GM12873 (cell line): ENCODE data around the gene LHFPL2.

ENCODE experiments used
- TF ChIP-seq, protein P1 (sequence below): IDR thresholded peaks from 2 replicates; pipeline ENCODE4 v1.5.1; 2012; ENCODE audit warnings: low read depth, mild to moderate bottlenecking, moderate library complexity, low read length, control low read depth; ENCODE audit not compliant: insufficient read depth; ENCODE audit errors: missing control alignments

The LHFPL2 gene

DNA sequence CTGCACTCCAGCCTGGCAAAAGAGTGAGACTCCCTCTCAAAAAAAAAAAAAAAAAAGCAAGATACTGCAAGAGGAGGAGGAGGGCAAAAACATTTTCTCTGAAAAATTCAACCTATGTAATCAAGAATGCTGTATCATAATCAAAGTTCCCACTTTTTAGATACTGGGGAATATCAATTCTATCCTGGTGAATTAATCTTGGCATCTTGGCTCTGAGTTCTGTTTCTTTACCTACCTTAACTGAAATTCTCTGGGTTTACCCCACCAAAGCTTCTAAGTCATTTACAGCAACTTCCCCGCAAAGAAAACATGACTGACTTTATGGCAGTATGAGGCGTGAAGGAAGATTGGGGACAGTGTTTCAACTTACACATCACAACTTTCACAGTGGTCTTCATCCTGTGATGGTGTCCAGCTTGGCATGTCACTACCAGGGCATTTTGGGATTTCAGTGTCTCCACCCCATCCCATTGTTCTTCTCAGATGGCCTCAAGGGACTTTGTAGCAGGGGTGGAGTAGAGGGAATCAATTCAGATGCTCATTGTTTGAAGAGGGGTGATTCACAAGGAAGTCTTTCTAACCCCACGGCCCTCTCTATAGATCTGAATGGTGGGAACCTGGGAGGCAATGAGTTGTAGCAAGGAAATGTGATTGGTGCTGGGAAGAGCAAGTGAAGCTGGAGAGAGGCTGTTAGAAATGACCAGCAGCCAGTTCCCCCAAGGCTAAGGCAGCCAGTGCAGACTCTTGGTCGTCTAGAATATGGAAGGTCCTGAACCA lies 157.7 kb downstream of the LHFPL2 start:
- TF ChIP-seq, protein P1, sequence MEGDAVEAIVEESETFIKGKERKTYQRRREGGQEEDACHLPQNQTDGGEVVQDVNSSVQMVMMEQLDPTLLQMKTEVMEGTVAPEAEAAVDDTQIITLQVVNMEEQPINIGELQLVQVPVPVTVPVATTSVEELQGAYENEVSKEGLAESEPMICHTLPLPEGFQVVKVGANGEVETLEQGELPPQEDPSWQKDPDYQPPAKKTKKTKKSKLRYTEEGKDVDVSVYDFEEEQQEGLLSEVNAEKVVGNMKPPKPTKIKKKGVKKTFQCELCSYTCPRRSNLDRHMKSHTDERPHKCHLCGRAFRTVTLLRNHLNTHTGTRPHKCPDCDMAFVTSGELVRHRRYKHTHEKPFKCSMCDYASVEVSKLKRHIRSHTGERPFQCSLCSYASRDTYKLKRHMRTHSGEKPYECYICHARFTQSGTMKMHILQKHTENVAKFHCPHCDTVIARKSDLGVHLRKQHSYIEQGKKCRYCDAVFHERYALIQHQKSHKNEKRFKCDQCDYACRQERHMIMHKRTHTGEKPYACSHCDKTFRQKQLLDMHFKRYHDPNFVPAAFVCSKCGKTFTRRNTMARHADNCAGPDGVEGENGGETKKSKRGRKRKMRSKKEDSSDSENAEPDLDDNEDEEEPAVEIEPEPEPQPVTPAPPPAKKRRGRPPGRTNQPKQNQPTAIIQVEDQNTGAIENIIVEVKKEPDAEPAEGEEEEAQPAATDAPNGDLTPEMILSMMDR, result no peak

- TF ChIP-seq, protein P1, result no peak
Measured at GRCh38 chr5:78487846-78488245, 160.7 kb downstream of the LHFPL2 start.

- TF ChIP-seq, protein P1, result no peak
Measured at GRCh38 chr5:78486218-78486617, 162.4 kb downstream of the LHFPL2 start.

DNA sequence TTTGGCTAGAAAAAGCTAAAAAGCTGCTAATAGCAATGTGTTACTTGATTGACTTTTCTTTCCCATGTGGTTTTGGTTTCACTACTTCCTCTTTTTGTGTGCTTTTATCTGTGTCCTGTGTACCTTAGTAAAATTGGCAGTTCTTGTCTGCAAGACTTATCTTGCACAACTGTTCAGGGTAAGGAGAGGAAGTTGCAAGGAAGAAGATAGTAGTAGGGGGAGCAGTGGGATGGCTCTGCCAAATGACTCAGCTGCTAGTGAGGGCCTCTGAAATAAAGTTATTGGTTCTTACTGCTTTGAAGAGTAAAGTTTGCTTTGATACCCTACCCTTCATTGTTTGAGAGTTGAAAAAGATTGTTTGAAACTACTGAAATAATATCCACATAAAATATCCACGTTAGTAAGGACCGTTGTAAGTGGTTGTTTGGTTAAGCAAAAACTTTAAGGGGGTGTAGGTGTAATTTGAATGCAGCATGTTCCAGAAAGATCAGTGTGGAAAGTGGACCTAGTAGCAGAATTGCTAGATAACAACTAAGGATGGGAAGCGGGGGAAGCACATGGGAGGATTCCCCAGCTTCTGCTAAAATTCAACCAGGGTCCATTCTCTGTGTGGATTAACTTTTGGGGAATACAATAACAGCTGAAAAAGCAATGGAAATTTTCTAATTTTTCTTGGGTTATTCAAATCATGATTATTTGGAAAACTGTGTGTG lies 164.6 kb downstream of the LHFPL2 start:
- TF ChIP-seq, protein P1, result no peak

GRCh38 chr5:78482948-78483347 lies 165.6 kb downstream of the LHFPL2 start:
- TF ChIP-seq, protein P1, result no peak

- TF ChIP-seq, protein P1, result no peak
Measured at GRCh38 chr5:78476795-78477194, 171.8 kb downstream of the LHFPL2 start.

DNA sequence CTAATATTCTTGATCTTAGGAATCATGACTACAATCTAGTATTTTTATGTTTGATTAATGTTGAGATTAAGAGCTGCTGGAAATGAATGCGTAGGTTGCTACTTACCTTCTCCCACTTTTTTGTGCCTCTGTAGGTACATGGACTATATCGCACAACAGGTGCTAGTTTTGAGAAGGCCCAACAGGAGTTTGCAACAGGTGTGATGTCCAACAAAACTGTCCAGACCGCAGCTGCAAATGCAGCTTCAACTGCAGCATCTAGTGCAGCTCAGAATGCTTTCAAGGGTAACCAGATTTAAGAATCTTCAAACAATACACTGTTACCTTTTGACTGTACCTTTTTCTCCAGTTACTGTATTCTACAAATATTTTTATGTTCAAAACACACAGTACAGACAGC lies 173.2 kb downstream of the LHFPL2 start:
- TF ChIP-seq, protein P1, result no peak
